GM10266 (cell line): ENCODE results near the gene WDCP.
"Not testable (repeated sequence)": the region's sequence is repeated elsewhere in the genome, so short reads cannot be mapped to it uniquely, and the experiment has no call there.

Source experiments
- DNase-seq: peaks from one replicate; pipeline ENCODE4 v3.0.0; 2012; ENCODE audit errors: extremely low spot score
- TF ChIP-seq, protein P1 (sequence below): IDR thresholded peaks from 2 replicates; pipeline ENCODE4 v1.5.1; 2012; ENCODE audit warnings: mild to moderate bottlenecking, low read depth; ENCODE audit not compliant: control insufficient read depth, insufficient read depth; ENCODE audit errors: missing control alignments

WDCP gene

DNA sequence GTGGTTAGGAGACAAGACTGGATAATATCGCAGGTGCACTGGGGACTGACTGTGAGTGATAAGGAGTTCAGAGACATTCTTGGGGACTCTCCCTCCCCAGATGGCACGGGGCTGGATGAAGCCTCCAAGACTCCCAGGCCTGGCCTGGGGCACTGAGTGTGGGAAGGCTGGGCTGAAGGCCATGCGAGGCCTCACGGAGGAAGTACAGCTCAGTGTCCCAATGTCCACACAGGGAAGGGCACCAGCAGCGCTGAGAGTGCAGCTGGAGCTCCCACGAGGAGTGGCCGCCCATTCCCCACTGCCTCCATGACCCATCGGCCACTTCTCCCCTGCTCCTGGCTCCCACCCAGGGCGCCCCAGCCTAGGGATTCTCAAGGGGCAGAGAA, 30.8 kb downstream of the WDCP start:
- no peak for DNase-seq
- TF ChIP-seq, protein P1, sequence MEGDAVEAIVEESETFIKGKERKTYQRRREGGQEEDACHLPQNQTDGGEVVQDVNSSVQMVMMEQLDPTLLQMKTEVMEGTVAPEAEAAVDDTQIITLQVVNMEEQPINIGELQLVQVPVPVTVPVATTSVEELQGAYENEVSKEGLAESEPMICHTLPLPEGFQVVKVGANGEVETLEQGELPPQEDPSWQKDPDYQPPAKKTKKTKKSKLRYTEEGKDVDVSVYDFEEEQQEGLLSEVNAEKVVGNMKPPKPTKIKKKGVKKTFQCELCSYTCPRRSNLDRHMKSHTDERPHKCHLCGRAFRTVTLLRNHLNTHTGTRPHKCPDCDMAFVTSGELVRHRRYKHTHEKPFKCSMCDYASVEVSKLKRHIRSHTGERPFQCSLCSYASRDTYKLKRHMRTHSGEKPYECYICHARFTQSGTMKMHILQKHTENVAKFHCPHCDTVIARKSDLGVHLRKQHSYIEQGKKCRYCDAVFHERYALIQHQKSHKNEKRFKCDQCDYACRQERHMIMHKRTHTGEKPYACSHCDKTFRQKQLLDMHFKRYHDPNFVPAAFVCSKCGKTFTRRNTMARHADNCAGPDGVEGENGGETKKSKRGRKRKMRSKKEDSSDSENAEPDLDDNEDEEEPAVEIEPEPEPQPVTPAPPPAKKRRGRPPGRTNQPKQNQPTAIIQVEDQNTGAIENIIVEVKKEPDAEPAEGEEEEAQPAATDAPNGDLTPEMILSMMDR: no peak

DNA sequence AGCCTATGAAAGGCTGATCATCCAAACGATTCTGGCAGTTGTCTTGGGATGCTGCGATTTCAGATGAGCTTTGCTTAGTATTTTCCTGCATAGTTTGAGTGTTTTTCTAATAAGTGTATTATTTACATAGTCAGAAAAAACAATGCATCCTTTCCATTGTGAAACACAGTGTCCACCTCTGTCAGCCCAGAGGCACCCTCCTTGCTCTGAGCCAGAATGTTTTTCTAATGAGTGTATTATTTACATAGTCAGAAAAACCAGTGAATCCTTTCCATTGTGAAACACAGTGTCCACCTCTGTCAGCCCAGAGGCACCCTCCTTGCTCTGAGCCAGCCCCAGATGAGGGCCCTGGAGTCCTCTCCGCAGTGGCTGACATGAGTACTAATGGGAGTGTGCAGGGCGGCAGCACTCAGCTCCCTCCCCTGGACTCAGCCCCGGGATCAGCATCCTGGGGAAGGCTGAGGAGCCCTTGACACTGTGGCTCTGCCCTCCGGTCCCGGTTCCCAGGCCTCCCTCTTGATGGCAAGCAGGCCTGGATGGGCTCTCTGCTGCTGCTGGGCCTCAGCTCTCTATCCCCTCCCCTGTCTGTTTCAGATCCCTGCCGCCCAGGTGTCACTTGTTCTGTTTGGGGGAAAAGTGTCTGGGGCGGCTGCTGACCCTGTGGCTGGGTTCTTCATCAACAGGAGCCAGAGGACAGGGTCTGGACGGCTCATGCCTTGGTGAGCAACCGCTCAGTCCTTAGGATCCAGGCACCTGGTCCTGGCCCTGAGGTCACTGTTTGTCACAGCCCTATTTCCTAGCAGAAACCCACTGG, 31.4 kb downstream of the WDCP start:
- no peak for DNase-seq

GRCh38 chr2:24014902-24015301, 32.3 kb downstream of the WDCP start:
- DNase-seq: not testable (repeated sequence)

More for the DNA sequence above, 31.4 kb downstream of the WDCP start:
- TF ChIP-seq, protein P1: no peak

DNA sequence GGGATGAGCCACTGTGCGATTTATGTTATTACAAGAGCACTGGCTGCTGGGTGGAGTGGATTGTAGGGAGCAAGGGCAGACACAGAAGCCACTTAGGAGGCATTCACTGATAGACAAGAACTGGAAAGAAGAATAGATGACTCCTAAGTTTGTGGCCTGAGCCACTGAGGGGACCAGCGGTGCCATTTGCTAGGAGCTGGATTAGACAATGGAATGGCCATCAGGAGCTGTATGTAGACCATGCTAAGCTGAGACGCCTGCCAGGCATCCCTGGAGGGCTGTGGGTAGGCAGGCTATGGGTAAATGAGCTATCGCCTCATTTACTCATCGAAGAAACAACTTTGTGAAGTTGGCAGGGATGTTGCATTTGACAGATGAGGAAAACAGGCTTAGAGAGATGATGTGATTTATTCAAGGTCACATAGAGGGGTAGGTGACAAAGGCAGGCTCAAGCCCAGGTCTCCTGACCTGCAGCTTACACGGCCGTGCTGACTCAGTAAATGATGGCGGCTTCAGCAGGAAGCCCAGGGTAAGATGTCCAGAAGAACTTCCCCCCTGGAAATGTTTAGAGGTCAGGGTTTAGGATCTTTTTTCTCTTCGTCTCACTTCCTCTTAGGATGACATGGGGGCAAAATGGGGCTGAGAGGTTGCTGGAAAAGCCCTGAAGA, 34.5 kb downstream of the WDCP start:
- TF ChIP-seq, protein P1: no peak
- DNase-seq: no peak

GRCh38 chr2:24011250-24012104, 35.7 kb downstream of the WDCP start:
- peak; percentile 35 for DNase-seq
- TF ChIP-seq, protein P1: no peak

DNA sequence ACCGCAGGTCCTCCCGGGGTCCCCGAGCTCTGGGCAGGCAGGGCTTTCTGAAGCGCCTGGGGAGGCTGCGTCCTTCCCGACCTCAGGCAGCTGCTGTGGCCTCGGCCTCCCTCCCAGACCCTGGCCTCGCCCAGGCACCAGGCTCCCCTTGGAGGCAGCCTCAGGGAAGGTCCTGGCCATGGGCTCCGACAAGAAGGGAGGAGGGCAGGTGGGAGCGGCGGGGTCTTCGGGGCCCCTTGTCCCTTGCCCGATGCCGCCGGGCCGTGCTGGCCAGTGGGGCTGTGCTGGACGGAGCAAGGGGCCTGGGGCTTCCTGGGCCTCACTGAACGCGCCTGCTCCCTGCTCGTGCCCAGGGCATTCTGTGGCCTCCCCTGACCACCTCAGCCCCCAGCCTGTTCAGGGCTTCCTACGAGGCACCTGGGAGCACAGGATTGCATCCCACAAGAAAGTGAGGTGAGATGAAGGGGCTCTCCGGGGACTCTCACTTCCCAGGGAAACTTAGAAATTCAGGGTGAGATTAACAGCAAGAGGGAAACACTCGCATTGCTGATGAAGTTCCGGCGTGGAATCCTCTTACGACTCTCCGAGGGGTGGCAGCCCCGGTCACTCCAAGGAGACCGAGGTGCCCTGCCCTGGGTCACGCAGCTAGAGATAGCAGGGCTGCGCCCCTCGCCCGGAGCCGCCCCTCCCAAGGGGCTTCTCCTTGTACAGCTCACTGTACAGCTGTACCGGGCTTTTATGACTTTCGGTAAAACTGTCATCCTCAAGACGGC, 36.5 kb downstream of the WDCP start:
- TF ChIP-seq, protein P1: no peak
- DNase-seq: peak; percentile 40

- TF ChIP-seq, protein P1: no peak
- peak; percentile 57 for DNase-seq
Measured at GRCh38 chr2:24009680-24010476, 37.3 kb downstream of the WDCP start, which contains the start of gene MFSD2B. Gene MFSD2B, plus strand, starts transcription at chr2:24010085. Its CDS starts 12 bp downstream, at chr2:24010097.
